H1 (cell line): Measurements from ENCODE around the gene SLC25A12. TPM values are rescaled to one million over a fixed set of nuclear protein-coding genes. Genes with fewer than 3 reads are reported as not detected.
"Not testable (repeated sequence)": the region's sequence is repeated elsewhere in the genome, so short reads cannot be mapped to it uniquely, and the experiment has no call there.

Source experiments
- CTCF ChIA-PET: fragments of 300-600 bp; sonication (Branson Sonifier 250); formaldehyde crosslinking; loops from one replicate; lab custom pipeline; 2021; ENCODE audit not compliant: partially characterized antibody; lab: Charles Lee
- POLR2A ChIA-PET: fragments of 300-600 bp; sonication (Branson Sonifier 250); formaldehyde crosslinking; loops from one replicate; lab custom pipeline; 2021; ENCODE audit warnings: inconsistent platforms; ENCODE audit not compliant: partially characterized antibody; lab: Charles Lee
- DNase-seq, 2 experiments: peaks; one replicate each; pipeline versions ENCODE4 v3.0.0 to v3.0.0-alpha.2; 2010 to 2022; ENCODE audit warnings: low spot score in 2 of 2, low read depth in 1 of 2, mixed read lengths in 1 of 2
- FAIRE-seq: peaks from 2 replicates; lab custom pipeline; 2011; peaks lifted over from hg19 to GRCh38; lab: Jason Lieb, UNC
- H2AFZ ChIP-seq: 2 replicates; pipeline ENCODE4 v1.8.1; 2012; ENCODE audit warnings: low read length, inconsistent platforms
- H2AK5ac ChIP-seq: 2 replicates; pipeline ENCODE4 v1.6.1; 2013; ENCODE audit warnings: low read depth, low read length
- H2BK120ac ChIP-seq: replicated peaks from 2 replicates; pipeline ENCODE3; 2013; ENCODE audit warnings: low read depth, low read length, inconsistent platforms
- H2BK12ac ChIP-seq: 2 replicates; pipeline ENCODE4 v1.6.1; 2013; ENCODE audit warnings: low read depth, low read length
- H2BK15ac ChIP-seq: 2 replicates; pipeline ENCODE4 v1.6.1; 2013; ENCODE audit warnings: low read length
- H2BK20ac ChIP-seq: 2 replicates; pipeline ENCODE4 v1.6.1; 2013; ENCODE audit warnings: low read length
- H2BK5ac ChIP-seq: 2 replicates; pipeline ENCODE4 v1.6.1; 2013; ENCODE audit warnings: low read depth, low read length
- H3K14ac ChIP-seq: 2 replicates; pipeline ENCODE4 v1.6.1; 2013; ENCODE audit warnings: inconsistent platforms; ENCODE audit not compliant: insufficient read length
- H3K18ac ChIP-seq: 2 replicates; pipeline ENCODE4 v1.6.1; 2013; ENCODE audit warnings: low read length; ENCODE audit errors: extremely low read depth
- H3K23ac ChIP-seq: 2 replicates; pipeline ENCODE4 v1.6.1; 2013; ENCODE audit warnings: inconsistent platforms; ENCODE audit not compliant: insufficient read length
- H3K23me2 ChIP-seq: 2 replicates; pipeline ENCODE4 v1.6.1; 2013; ENCODE audit warnings: low read depth, low read length
- H3K27ac ChIP-seq: 2 replicates; pipeline ENCODE4 v1.6.1; 2011; ENCODE audit warnings: low read depth, low read length, inconsistent platforms
- H3K27me3 ChIP-seq, 4 experiments: replicated peaks in 1 of 4; 1 replicate in 1 of 4; 2 replicates in 3 of 4; pipeline versions ENCODE4 v1.6.1 to v1.8.1; 2011 to 2013; ENCODE audit warnings: low read length in 3 of 4, mild to moderate bottlenecking in 3 of 4, inconsistent platforms in 2 of 4, mixed read lengths in 2 of 4, moderate library complexity in 1 of 4; ENCODE audit not compliant: control insufficient read depth in 3 of 4, insufficient read depth in 3 of 4; ENCODE audit errors: extremely low read depth in 1 of 4
- H3K36me3 ChIP-seq, 4 experiments: 2 replicates each; pipeline versions ENCODE4 v1.6.1 to v1.8.1; 2011 to 2013; ENCODE audit warnings: mild to moderate bottlenecking in 4 of 4, low read length in 3 of 4, moderate library complexity in 2 of 4, control low read depth in 1 of 4, inconsistent platforms in 1 of 4; ENCODE audit not compliant: insufficient read depth in 4 of 4, control insufficient read depth in 2 of 4
- H3K4ac ChIP-seq: replicated peaks from 2 replicates; pipeline ENCODE3; 2013; ENCODE audit warnings: low read length, low read depth, mixed read lengths, inconsistent platforms; ENCODE audit not compliant: insufficient read length
- H3K4me1 ChIP-seq, 4 experiments: replicated peaks in 1 of 4; 1 replicate in 1 of 4; 2 replicates in 3 of 4; pipeline versions ENCODE4 v1.6.1 to v1.8.1; 2011 to 2013; ENCODE audit warnings: low read length in 3 of 4, inconsistent platforms in 2 of 4, mixed read lengths in 1 of 4; ENCODE audit not compliant: insufficient read depth in 4 of 4, control insufficient read depth in 3 of 4
- H3K4me2 ChIP-seq, 2 experiments: 2 replicates each; pipeline versions ENCODE4 v1.6.1 to v1.8.1; 2011 to 2013; ENCODE audit warnings: low read depth in 2 of 2, low read length in 2 of 2, control low read depth in 1 of 2, inconsistent platforms in 1 of 2, mild to moderate bottlenecking in 1 of 2; ENCODE audit not compliant: insufficient read depth in 1 of 2
- H3K4me3 ChIP-seq, 4 experiments: fragments of 200-600, 300-600 bp in 1 of 4; sonication (generic), shearing (Covaris generic), sonication (Bioruptor Twin) in 1 of 4; 2 replicates each; pipeline versions ENCODE4 v1.5.1 to v1.8.1; 2011 to 2016; ENCODE audit warnings: low read length in 4 of 4, low read depth in 3 of 4, control low read depth in 2 of 4, inconsistent platforms in 2 of 4, mild to moderate bottlenecking in 2 of 4, mixed read lengths in 1 of 4, moderate library complexity in 1 of 4; ENCODE audit not compliant: insufficient read depth in 2 of 4; ENCODE audit errors: extremely low read depth in 1 of 4
- H3K56ac ChIP-seq: replicated peaks from 2 replicates; pipeline ENCODE3; 2013; ENCODE audit warnings: low read depth, mild to moderate bottlenecking, mixed read lengths, low read length, inconsistent platforms; ENCODE audit not compliant: insufficient read length
- H3K79me1 ChIP-seq: 2 replicates; pipeline ENCODE4 v1.6.1; 2013; ENCODE audit warnings: low read depth, low read length, control low read depth
- H3K79me2 ChIP-seq, 2 experiments: 2 replicates each; pipeline versions ENCODE4 v1.6.1 to v1.8.1; 2012 to 2013; ENCODE audit warnings: low read length in 2 of 2, mild to moderate bottlenecking in 2 of 2, inconsistent platforms in 1 of 2; ENCODE audit not compliant: insufficient read depth in 2 of 2, control insufficient read depth in 1 of 2
- H3K9ac ChIP-seq, 4 experiments: replicated peaks in 1 of 4; 1 replicate in 1 of 4; 2 replicates in 3 of 4; pipeline versions ENCODE4 v1.6.1 to v1.8.1; 2011 to 2013; ENCODE audit warnings: low read depth in 3 of 4, low read length in 3 of 4, control low read depth in 2 of 4, mild to moderate bottlenecking in 2 of 4, moderate library complexity in 2 of 4, inconsistent platforms in 1 of 4; ENCODE audit errors: extremely low read depth in 1 of 4
- H3K9me3 ChIP-seq, 2 experiments: 2 replicates each; pipeline versions ENCODE4 v1.6.1 to v1.8.1; 2012 to 2013; ENCODE audit warnings: mild to moderate bottlenecking in 2 of 2, moderate library complexity in 2 of 2, control low read depth in 1 of 2, inconsistent platforms in 1 of 2, low read depth in 1 of 2, low read length in 1 of 2, mixed read lengths in 1 of 2; ENCODE audit not compliant: insufficient read depth in 2 of 2
- H4K20me1 ChIP-seq, 2 experiments: replicated peaks in 1 of 2; 2 replicates each; pipeline versions ENCODE3 to v1.8.1; 2011 to 2013; ENCODE audit warnings: inconsistent platforms in 2 of 2, low read length in 2 of 2, mild to moderate bottlenecking in 1 of 2; ENCODE audit not compliant: insufficient read depth in 2 of 2, control insufficient read depth in 1 of 2
- H4K5ac ChIP-seq: 2 replicates; pipeline ENCODE4 v1.6.1; 2013; ENCODE audit warnings: low read length, low read depth, mixed read lengths, inconsistent platforms; ENCODE audit not compliant: insufficient read length
- H4K8ac ChIP-seq: 2 replicates; pipeline ENCODE4 v1.8.0; 2013; ENCODE audit warnings: mild to moderate bottlenecking, moderate library complexity, low read length, inconsistent platforms; ENCODE audit not compliant: insufficient read depth; ENCODE audit errors: extremely low read depth
- H4K91ac ChIP-seq: replicated peaks from 2 replicates; pipeline ENCODE3; 2013; ENCODE audit warnings: low read length, mixed read lengths, inconsistent platforms; ENCODE audit not compliant: insufficient read length
- WGBS, 2 experiments: shearing (Covaris generic) in 1 of 2; methylation state at CpG; one replicate each; pipeline versions ENCODE4 v1.1.6 to v1.1.7; 2013 to 2015; ENCODE audit warnings: low lambda C conversion rate in 2 of 2, mixed read lengths in 2 of 2, inconsistent platforms in 1 of 2, low coverage in 1 of 2, missing lambda C conversion rate in 1 of 2; ENCODE audit not compliant: insufficient replicate concordance in 2 of 2, insufficient coverage in 1 of 2, insufficient read length in 1 of 2; ENCODE audit errors: extremely low coverage in 1 of 2, missing lambda C conversion rate in 1 of 2; 5-methylcytosine and 5-hydroxymethylcytosine counted together
- polyA plus RNA-seq, 7 experiments: library from polyadenylated mRNA; depleted of rRNA in 3 of 7; stranded (reverse) in 5 of 7; unstranded in 2 of 7; fragments of >200 nt in 5 of 7; fragments of 200-250 nt in 2 of 7; gene quantifications; 1 replicate in 5 of 7; 2 replicates in 1 of 7; 4 replicates in 1 of 7; pipeline versions ENCODE4 v1.2.1 to v1.2.3, GENCODE V29; 2011 to 2013; ENCODE audit warnings: missing spikeins in 2 of 7, mixed read lengths in 2 of 7
- total RNA-seq: library from RNA; stranded (reverse); fragmentation: NEBNext Ultra II Directional; extraction: Animal tissue kit (Norgen Biotek cat#: 25700); gene quantifications from 2 replicates; pipeline ENCODE4 v1.2.1, GENCODE V29; 2021

Gene SLC25A12
- total and polyA plus RNA-seq, 2 of the 8 experiments (the other 6 are each of a cell fraction or from before 2014, with no cell fraction given) = 7.7 to 10.2 TPM

- H3K4me3 ChIP-seq, H2BK120ac ChIP-seq, H2AFZ ChIP-seq, H3K14ac ChIP-seq, DNase-seq, FAIRE-seq, H3K4me1 ChIP-seq, H3K27ac ChIP-seq, H3K4ac ChIP-seq, H3K4me2 ChIP-seq, H4K20me1 ChIP-seq, H2BK15ac ChIP-seq, H3K79me1 ChIP-seq, H2BK20ac ChIP-seq, H3K23me2 ChIP-seq, H3K9ac ChIP-seq, H3K23ac ChIP-seq, H3K79me2 ChIP-seq, H3K18ac ChIP-seq, H4K5ac ChIP-seq, H2BK5ac ChIP-seq, H4K91ac ChIP-seq, POLR2A ChIA-PET, H2AK5ac ChIP-seq, H3K27me3 ChIP-seq, H2BK12ac ChIP-seq, H3K56ac ChIP-seq, H3K36me3 ChIP-seq, H3K9me3 ChIP-seq, H4K8ac ChIP-seq: not testable (repeated sequence)
- 95% methylated on average over 4 of the region's 4 CpGs; no CpG with 5 or more reads in 1 of the 2 experiments for WGBS, 2 experiments
- CTCF ChIA-PET = interaction anchor here (1.3 to 1.7 kb wide), 2 partner anchors 32 to 122 kb away, joined by 3 read pairs; no protein-coding TSS in a partner anchor
Observed at GRCh38 chr2:171761176-171761575, 132.9 kb downstream of the SLC25A12 start.

GRCh38 chr2:171758762-171759161 lies 135.3 kb downstream of the SLC25A12 start:
- WGBS, 2 experiments = 100% methylated on average over 1 of the region's 1 CpG; no CpG with 5 or more reads in 1 of the 2 experiments
- H2BK12ac ChIP-seq, FAIRE-seq, H3K23me2 ChIP-seq, H4K20me1 ChIP-seq, H3K79me1 ChIP-seq, H2BK15ac ChIP-seq, H3K9me3 ChIP-seq, H3K23ac ChIP-seq, H3K27ac ChIP-seq, H2AK5ac ChIP-seq, POLR2A ChIA-PET, H3K79me2 ChIP-seq, H3K4ac ChIP-seq, H3K36me3 ChIP-seq, H3K9ac ChIP-seq, CTCF ChIA-PET, H3K4me2 ChIP-seq, H4K91ac ChIP-seq, H4K5ac ChIP-seq, H2BK120ac ChIP-seq, DNase-seq, H3K4me3 ChIP-seq, H4K8ac ChIP-seq, H2BK5ac ChIP-seq, H2AFZ ChIP-seq, H3K18ac ChIP-seq, H3K56ac ChIP-seq, H3K27me3 ChIP-seq, H3K14ac ChIP-seq, H3K4me1 ChIP-seq, H2BK20ac ChIP-seq: not testable (repeated sequence)
